OCI-LY1 (cell line): ENCODE data around the gene NRP2.

ENCODE experiments used
- H2AFZ ChIP-seq: fragments of 200-600 bp; sonication (generic), shearing (Covaris generic); 2 replicates; pipeline ENCODE4 v1.6.0; 2014; ENCODE audit warnings: antibody characterized with exemption, mild to moderate bottlenecking, low read length
- H3F3A ChIP-seq: fragments of 200-600 bp; sonication (generic), shearing (Covaris generic); 2 replicates; pipeline ENCODE4 v1.6.0; 2014; ENCODE audit warnings: mild to moderate bottlenecking, antibody characterized with exemption, low read length, moderate library complexity; ENCODE audit not compliant: insufficient read depth
- H3K27ac ChIP-seq: fragments of 200-600 bp; sonication (generic); 2 replicates; pipeline ENCODE4 v1.5.1; 2014; ENCODE audit warnings: low read length, mixed run types, mild to moderate bottlenecking, low read depth; ENCODE audit not compliant: poor library complexity, severe bottlenecking
- H3K27me3 ChIP-seq: fragments of 200-600 bp; sonication (generic); 2 replicates; pipeline ENCODE4 v1.6.0; 2014; ENCODE audit warnings: antibody characterized with exemption, mild to moderate bottlenecking, low read length, moderate library complexity; ENCODE audit not compliant: insufficient read depth
- H3K36me3 ChIP-seq: fragments of 200-600 bp; sonication (generic); 2 replicates; pipeline ENCODE4 v1.6.1; 2014; ENCODE audit warnings: mild to moderate bottlenecking, antibody characterized with exemption, low read length, moderate library complexity, mixed read lengths; ENCODE audit not compliant: insufficient read depth
- H3K4me1 ChIP-seq: fragments of 200-600 bp; sonication (generic); 2 replicates; pipeline ENCODE4 v1.5.1; 2014; ENCODE audit warnings: mild to moderate bottlenecking, low read length, moderate library complexity; ENCODE audit not compliant: insufficient read depth, severe bottlenecking
- H3K4me2 ChIP-seq: fragments of 200-600 bp; sonication (generic), shearing (Covaris generic); 2 replicates; pipeline ENCODE4 v1.6.1; 2014; ENCODE audit warnings: low read length
- H3K4me3 ChIP-seq: fragments of 200-600 bp; sonication (generic); 2 replicates; pipeline ENCODE4 v1.5.1; 2014; ENCODE audit warnings: low read length, low read depth, mild to moderate bottlenecking, mixed read lengths; ENCODE audit not compliant: poor library complexity, severe bottlenecking
- H3K79me2 ChIP-seq: fragments of 200-600 bp; shearing (Covaris generic); 2 replicates; pipeline ENCODE4 v1.6.1; 2016; ENCODE audit warnings: mixed run types, low read length, mixed read lengths; ENCODE audit not compliant: insufficient read depth
- H3K9ac ChIP-seq: fragments of 200-600 bp; sonication (generic), shearing (Covaris generic); 2 replicates; pipeline ENCODE4 v1.6.1; 2014; ENCODE audit warnings: mild to moderate bottlenecking, low read length, mixed read lengths
- H3K9me2 ChIP-seq: fragments of 200-600 bp; sonication (generic), shearing (Covaris generic); 2 replicates; pipeline ENCODE4 v1.6.1; 2014; ENCODE audit warnings: low read depth, mild to moderate bottlenecking, low read length, mixed read lengths
- H3K9me3 ChIP-seq: fragments of 200-600 bp; shearing (Covaris generic); 2 replicates; pipeline ENCODE4 v1.6.1; 2014; ENCODE audit warnings: low read length, mixed read lengths
- H4K20me1 ChIP-seq: fragments of 200-600 bp; sonication (generic), shearing (Covaris generic); 2 replicates; pipeline ENCODE4 v1.6.0; 2016; ENCODE audit warnings: mild to moderate bottlenecking, low read length; ENCODE audit not compliant: insufficient read depth
- EZH2 ChIP-seq: fragments of 200-600 bp; sonication (generic), shearing (Covaris generic); IDR thresholded peaks from 2 replicates; pipeline ENCODE4 v1.8.0; 2017; ENCODE audit warnings: borderline replicate concordance, mixed run types, mild to moderate bottlenecking, antibody characterized with exemption, low read length, moderate library complexity, mixed read lengths
- TF ChIP-seq, protein P1 (sequence below): fragments of 200-600 bp; sonication (generic), shearing (Covaris generic); IDR thresholded peaks from 2 replicates; pipeline ENCODE4 v1.5.1; 2017; ENCODE audit warnings: mild to moderate bottlenecking, antibody characterized with exemption, low read length, moderate library complexity, mixed read lengths

The NRP2 gene

DNA sequence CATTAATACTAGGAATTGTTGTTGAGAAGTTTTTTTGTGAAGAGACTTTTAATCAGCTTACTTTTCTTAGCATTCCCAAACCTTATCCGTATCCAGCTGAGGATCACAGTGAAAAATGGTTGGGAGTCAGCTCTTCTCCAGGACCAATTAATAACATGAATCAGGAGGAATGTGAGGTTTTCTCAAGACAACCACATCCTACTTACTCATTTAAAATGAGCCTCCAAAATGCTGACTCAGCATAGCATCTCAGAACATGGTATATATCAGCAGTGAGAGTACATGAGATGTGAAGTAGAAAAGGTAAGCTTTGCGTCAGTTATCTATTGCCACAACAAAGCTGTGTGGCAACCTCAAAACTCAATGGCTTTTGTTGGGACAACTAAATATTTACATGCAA, 140.3 kb downstream of the NRP2 start:
- H3K27ac ChIP-seq, result no peak overlapping the region
- H3K4me1 ChIP-seq, result no peaks in the 10 kb centered on the region
- H3K79me2 ChIP-seq, result no peaks in the 10 kb centered on the region
- H3K27me3 ChIP-seq, result 0 out of 2 replicates have a peak, but pooled peaks cover 5% of the 10 kb centered on the region
- no peaks in the 10 kb centered on the region for H4K20me1 ChIP-seq
- H3F3A ChIP-seq, result no peaks in the 10 kb centered on the region
- TF ChIP-seq, protein P1, sequence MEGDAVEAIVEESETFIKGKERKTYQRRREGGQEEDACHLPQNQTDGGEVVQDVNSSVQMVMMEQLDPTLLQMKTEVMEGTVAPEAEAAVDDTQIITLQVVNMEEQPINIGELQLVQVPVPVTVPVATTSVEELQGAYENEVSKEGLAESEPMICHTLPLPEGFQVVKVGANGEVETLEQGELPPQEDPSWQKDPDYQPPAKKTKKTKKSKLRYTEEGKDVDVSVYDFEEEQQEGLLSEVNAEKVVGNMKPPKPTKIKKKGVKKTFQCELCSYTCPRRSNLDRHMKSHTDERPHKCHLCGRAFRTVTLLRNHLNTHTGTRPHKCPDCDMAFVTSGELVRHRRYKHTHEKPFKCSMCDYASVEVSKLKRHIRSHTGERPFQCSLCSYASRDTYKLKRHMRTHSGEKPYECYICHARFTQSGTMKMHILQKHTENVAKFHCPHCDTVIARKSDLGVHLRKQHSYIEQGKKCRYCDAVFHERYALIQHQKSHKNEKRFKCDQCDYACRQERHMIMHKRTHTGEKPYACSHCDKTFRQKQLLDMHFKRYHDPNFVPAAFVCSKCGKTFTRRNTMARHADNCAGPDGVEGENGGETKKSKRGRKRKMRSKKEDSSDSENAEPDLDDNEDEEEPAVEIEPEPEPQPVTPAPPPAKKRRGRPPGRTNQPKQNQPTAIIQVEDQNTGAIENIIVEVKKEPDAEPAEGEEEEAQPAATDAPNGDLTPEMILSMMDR, result no peak
- TF ChIP-seq EZH2, result no peak
- H3K36me3 ChIP-seq, result no peaks in the 10 kb centered on the region
- H3K9me3 ChIP-seq, result no peaks in the 10 kb centered on the region
- no peak overlapping the region for H3K4me3 ChIP-seq
- no peak overlapping the region for H2AFZ ChIP-seq
- H3K4me2 ChIP-seq, result no peak overlapping the region
- H3K9me2 ChIP-seq, result no peaks in the 10 kb centered on the region
- no peak overlapping the region for H3K9ac ChIP-seq

DNA sequence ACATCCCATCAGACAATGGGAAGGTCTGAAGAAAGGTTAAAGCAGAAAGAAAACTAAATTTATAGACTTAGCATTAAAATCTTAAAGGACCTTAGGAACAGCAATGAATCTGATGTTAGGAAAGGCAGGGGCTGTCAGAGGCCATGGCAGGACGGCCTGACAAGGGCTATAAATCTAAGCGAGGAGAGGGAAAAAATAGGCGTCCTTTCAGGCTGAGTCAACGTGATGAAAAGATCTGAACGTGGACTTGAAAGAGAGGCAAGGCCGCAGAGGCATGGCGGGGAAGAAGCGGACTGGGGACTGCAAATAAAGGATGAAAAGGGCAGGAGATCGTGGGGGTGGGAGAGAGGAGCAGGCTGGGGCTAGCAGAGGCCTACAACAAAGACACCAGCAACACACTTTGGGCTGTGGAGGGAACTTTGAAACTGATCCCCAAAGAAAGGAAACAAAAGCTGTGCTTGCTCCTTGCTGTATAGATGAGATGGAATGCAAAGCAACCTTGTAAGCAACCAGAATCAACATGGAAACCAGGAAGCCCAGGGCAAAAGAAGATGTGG, 145.6 kb downstream of the NRP2 start:
- Histone ChIP-seq H3K36me3 (no peaks in the 10 kb centered on the region), H3F3A (no peaks in the 10 kb centered on the region), H3K27ac (no peak overlapping the region), H4K20me1 (no peaks in the 10 kb centered on the region), H3K9me3 (no peaks in the 10 kb centered on the region), H3K27me3 (0 out of 2 replicates have a peak, but pooled peaks cover 5% of the 10 kb centered on the region), H2AFZ (no peak overlapping the region), H3K9ac (no peak overlapping the region), H3K4me3 (no peak overlapping the region), H3K79me2 (no peaks in the 10 kb centered on the region), H3K4me2 (no peak overlapping the region), H3K4me1 (no peaks in the 10 kb centered on the region), H3K9me2 (no peaks in the 10 kb centered on the region)
- TF ChIP-seq, protein P1, result no peak
- no peak for TF ChIP-seq EZH2

DNA sequence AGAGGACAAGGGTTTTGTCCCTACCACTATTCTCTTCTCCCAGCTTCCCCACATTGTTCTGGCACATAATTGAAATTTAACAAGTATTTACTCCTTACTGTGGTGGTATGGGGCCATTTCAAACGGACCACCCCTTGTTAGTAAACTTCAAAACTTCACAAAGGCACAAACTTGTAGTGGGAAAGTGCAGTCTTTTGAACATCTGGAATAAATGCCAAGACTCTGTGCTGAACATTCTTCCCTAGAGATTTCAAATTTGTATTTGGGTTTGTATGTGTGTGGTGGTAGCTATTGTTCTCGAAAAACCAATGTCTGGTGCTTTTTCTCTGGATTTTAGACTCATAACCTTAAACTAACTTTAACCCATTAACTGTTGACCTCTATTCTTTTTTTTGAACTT, 151.6 kb downstream of the NRP2 start:
- Histone ChIP-seq H3K9me2 (no peaks in the 10 kb centered on the region), H3K79me2 (no peaks in the 10 kb centered on the region), H3K9me3 (no peaks in the 10 kb centered on the region), H3K36me3 (no peaks in the 10 kb centered on the region), H4K20me1 (no peaks in the 10 kb centered on the region), H3K27me3 (no peaks in the 10 kb centered on the region), H2AFZ (no peak overlapping the region), H3K27ac (no peak overlapping the region), H3K9ac (no peak overlapping the region), H3K4me1 (no peaks in the 10 kb centered on the region), H3K4me3 (no peak overlapping the region), H3F3A (no peaks in the 10 kb centered on the region), H3K4me2 (no peak overlapping the region)
- TF ChIP-seq, protein P1, result no peak
- no peak for TF ChIP-seq EZH2
